HL-60/S4 treated with phorbol 12-myristate 13-acetate at 8.2 ng/mL for 4 days and 3 days (cell line): ENCODE measurements around the gene NELFA.

ENCODE experiments used
- in situ Hi-C: fragments of 300-500 bp; cut with MboI; formaldehyde crosslinking; loops from 2 replicates; pipeline ENCODE4 v1.15.0; 2022; ENCODE audit warnings: low sequenced_read_pairs

Gene NELFA

GRCh38 chr4:1939664-1940509 is 68.9 kb downstream of the NELFA start:
- in situ Hi-C loops = no loop called here

GRCh38 chr4:1938027-1938426 is 70.7 kb downstream of the NELFA start:
- in situ Hi-C loops = no loop called here

- in situ Hi-C loops = no loop called here
Measured at GRCh38 chr4:1937550-1937949, 71.2 kb downstream of the NELFA start.

- in situ Hi-C loops = no loop called here
Measured at GRCh38 chr4:1933700-1934099, 75.1 kb downstream of the NELFA start.

GRCh38 chr4:1932736-1933135 is 76.0 kb downstream of the NELFA start:
- in situ Hi-C loops = no loop called here
